ENCODE data around the gene CRTAC1. TPM values are rescaled to one million over a fixed set of nuclear protein-coding genes. Genes with fewer than 3 reads are reported as not detected.

Gene CRTAC1, protein sequence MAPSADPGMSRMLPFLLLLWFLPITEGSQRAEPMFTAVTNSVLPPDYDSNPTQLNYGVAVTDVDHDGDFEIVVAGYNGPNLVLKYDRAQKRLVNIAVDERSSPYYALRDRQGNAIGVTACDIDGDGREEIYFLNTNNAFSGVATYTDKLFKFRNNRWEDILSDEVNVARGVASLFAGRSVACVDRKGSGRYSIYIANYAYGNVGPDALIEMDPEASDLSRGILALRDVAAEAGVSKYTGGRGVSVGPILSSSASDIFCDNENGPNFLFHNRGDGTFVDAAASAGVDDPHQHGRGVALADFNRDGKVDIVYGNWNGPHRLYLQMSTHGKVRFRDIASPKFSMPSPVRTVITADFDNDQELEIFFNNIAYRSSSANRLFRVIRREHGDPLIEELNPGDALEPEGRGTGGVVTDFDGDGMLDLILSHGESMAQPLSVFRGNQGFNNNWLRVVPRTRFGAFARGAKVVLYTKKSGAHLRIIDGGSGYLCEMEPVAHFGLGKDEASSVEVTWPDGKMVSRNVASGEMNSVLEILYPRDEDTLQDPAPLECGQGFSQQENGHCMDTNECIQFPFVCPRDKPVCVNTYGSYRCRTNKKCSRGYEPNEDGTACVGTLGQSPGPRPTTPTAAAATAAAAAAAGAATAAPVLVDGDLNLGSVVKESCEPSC
- 0.22 and 0.39 TPM in 2 replicates for total RNA-seq

DNA sequence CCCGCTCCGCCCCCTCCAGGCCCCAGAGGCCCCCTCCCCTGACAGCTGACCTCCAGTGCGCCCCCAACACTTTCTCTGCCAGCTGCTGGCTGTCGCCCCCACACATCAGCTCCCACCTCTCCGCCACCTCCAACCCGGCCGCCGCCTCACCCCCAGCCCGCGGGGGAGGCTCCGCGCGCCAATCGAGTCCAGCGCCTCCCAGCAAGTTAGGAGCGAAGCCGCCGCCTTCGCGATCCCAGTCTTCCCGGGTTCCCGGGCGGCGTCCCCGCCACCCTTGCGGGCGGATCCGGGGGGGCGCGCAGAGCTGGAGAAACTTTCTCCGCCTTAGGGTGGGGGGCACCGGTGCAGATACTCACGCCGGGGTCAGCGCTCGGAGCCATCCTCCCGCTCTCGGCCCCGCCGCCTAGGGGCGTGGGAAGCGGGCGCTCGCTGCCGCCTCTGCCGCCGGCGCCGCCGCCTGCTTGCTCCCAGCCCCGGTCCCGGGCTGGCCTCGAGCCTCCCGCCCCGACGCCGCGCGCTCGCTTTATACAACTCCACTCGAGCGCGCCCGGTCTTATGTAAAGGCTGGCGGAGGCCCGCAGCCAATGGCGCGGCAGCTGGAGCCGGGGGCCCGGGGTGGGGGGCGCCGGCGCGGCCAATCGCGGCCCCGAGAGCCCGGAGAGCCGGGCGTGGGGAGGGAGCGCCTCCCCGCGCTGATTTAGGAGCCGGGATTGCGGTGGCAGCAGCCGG is at the start of gene CRTAC1:
TSS of gene CRTAC1 (minus strand) at position 529 of the 729 bp plus-strand sequence. CDS start at position 380, 149 bp downstream.

DNA sequence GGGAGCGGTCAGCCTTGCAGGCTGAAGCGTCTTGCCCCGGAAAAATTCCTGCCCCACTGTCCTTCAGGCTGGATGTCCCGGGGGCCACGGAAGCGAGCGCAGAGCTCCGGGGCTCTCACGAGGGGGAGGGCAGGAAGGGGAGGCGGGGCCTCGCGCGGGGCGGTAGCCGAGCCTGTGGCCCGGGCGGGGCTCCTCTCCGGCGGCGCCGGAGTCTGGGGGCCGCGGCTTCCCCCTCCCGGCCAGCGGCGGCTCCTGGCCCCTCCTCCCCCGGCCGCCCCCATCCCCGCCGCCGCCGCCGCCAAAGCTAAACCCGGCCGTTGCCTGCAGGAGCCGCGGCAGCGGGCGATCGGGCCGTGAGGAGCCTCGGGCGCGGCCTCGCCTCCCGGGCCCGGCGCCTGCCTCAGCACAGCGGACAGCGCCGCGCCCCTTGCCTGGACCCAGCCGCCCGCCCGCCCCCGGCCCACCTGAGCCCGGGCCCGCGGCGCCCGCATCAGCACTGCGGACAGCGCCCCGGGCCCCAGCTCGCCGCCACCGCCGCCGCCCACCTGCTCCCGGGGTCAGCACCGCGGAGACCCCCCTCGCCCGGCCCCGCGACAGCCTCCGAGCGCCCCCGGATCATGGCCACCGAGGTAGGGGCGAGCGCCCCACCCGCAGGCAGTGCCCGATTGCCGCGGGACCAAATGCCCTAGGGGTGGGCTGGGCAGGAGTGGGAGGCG is 180.6 kb downstream of the CRTAC1 start, which contains the start of gene GOLGA7B:
TSS of gene GOLGA7B (plus strand) at position 157 of the 716 bp plus-strand sequence. CDS start at position 618, 461 bp downstream.

Small RNA genes within 50 kb of the gene (small RNA-seq; reads per million reads assigned to genes)
- not detected for gene AL355301.1

Other genes with a start within 250 kb of the CRTAC1 start
- under 0.01 and 0.11 TPM in 2 replicates for gene GOLGA7B, start 180.8 kb downstream of the CRTAC1 start, total RNA-seq
- 18.8 and 25.2 TPM in 2 replicates for gene R3HCC1L, start 104.0 kb upstream of the CRTAC1 start, total RNA-seq
- 3.8 and 5.5 TPM in 2 replicates for gene LOXL4, start 237.6 kb upstream of the CRTAC1 start, total RNA-seq